Prostate gland (tissue), 2 donors: ENCODE data around the gene CYB561D2. TPM values are rescaled to one million over a fixed set of nuclear protein-coding genes. Genes with fewer than 3 reads are reported as not detected.

Experiments
- DNase-seq: peaks from one replicate; pipeline ENCODE4 v3.0.0-alpha.2; 2019; ENCODE audit warnings: low spot score
- H3K27ac ChIP-seq, 2 donors: fragments of 200-600 bp; sonication (generic); 2 replicates each; pipeline ENCODE4 v1.5.1; 2017 to 2019
- H3K27me3 ChIP-seq: fragments of 200-600 bp; sonication (generic); replicated peaks from 2 replicates; pipeline ENCODE4 v1.5.1; 2019; ENCODE audit not compliant: insufficient read depth
- H3K36me3 ChIP-seq, 2 donors: fragments of 200-600 bp; sonication (generic); 1 replicate in 1 of 2; 2 replicates in 1 of 2; pipeline versions ENCODE4 v1.5.1 to v1.8.1; 2017 to 2019
- H3K4me1 ChIP-seq: fragments of 200-600 bp; sonication (generic); replicated peaks from 2 replicates; pipeline ENCODE4 v1.5.1; 2019
- H3K4me3 ChIP-seq, 2 donors: fragments of 200-600 bp; sonication (generic); 2 replicates each; pipeline ENCODE4 v1.5.1; 2017 to 2019
- H3K9me3 ChIP-seq: fragments of 200-600 bp; sonication (generic); 2 replicates; pipeline ENCODE4 v1.5.1; 2017
- CTCF ChIP-seq, 4 experiments: fragments of 200-600 bp in 2 of 4; fragments of 450-650 bp in 2 of 4; sonication (generic) in 2 of 4; IDR thresholded peaks; 1 replicate in 3 of 4; 2 replicates in 1 of 4; pipeline ENCODE4 v1.5.1; 2016 to 2019; ENCODE audit warnings: antibody characterized with exemption in 4 of 4, mild to moderate bottlenecking in 2 of 4, moderate library complexity in 2 of 4
- POLR2A ChIP-seq: fragments of 450-650 bp; IDR thresholded peaks from one replicate; pipeline ENCODE4 v1.6.1; 2016; ENCODE audit warnings: antibody characterized with exemption, mild to moderate bottlenecking
- POLR2AphosphoS5 ChIP-seq: sonication (generic); formaldehyde crosslinking; IDR thresholded peaks from one replicate; pipeline ENCODE4 v1.6.1; 2017; ENCODE audit warnings: antibody characterized with exemption
- whole genome bisulfite sequencing: methylation state at CpG from one replicate; pipeline ENCODE4 v1.1.5; 2018; 5-methylcytosine and 5-hydroxymethylcytosine counted together
- intact Hi-C: fragments of 100-400 bp; cut with DNase I; formaldehyde crosslinking; loops from one replicate; pipeline ENCODE4 v1.14.2; 2022
- total RNA-seq, 2 donors: library from RNA; depleted of rRNA; stranded (reverse); fragments of >200 nt; gene quantifications; one replicate each; pipeline ENCODE4 v1.1.0, GENCODE V29; 2016

CYB561D2 gene
- total RNA-seq, 2 donors from 2014 or later, result 33.2 to 39.9 TPM

- intact Hi-C loops, result no loop called here
- no peak overlapping the region for H3K4me3 ChIP-seq
- no peak for DNase-seq
- H3K27ac ChIP-seq, result peak overlapping the region; percentile 93 to 95
- no peaks in the 10 kb centered on the region for H3K9me3 ChIP-seq
- no peaks in the 10 kb centered on the region for H3K27me3 ChIP-seq
- 66% methylated on average over 12 of the region's 12 CpGs for WGBS
- H3K4me1 ChIP-seq, result peaks cover 34% of the 10 kb centered on the region
- TF ChIP-seq CTCF (IDR thresholded peaks at IDR 0.05), result no peak
- TF ChIP-seq POLR2AphosphoS5, result no peak
- no peak for TF ChIP-seq POLR2A
- peaks cover 8 to 13% of the 10 kb centered on the region in 2 donors for H3K36me3 ChIP-seq
Observed at GRCh38 chr3:50333744-50334328, 16.8 kb upstream of the CYB561D2 start.

GRCh38 chr3:50334339-50335075 lies 16.2 kb upstream of the CYB561D2 start:
- H3K9me3 ChIP-seq, result no peaks in the 10 kb centered on the region
- intact Hi-C loops, result no loop called here
- peaks cover 8 to 13% of the 10 kb centered on the region in 2 donors for H3K36me3 ChIP-seq
- peaks cover 34% of the 10 kb centered on the region for H3K4me1 ChIP-seq
- WGBS, result 56% methylated on average over 5 of the region's 5 CpGs
- peak overlapping the region; percentile 93 to 95 for H3K27ac ChIP-seq
- TF ChIP-seq POLR2AphosphoS5 (peak; percentile 74), CTCF (IDR thresholded peaks at IDR 0.05) (no peak), POLR2A (no peak)
- DNase-seq, result peak; percentile 77
- no peaks in the 10 kb centered on the region for H3K27me3 ChIP-seq
- H3K4me3 ChIP-seq, result no peak overlapping the region

- Histone ChIP-seq H3K27ac (peak overlapping the region; percentile 93 to 95), H3K36me3 (peaks cover 0 to 3% of the 10 kb centered on the region in 2 donors), H3K9me3 (no peaks in the 10 kb centered on the region), H3K27me3 (no peaks in the 10 kb centered on the region), H3K4me3 (peak overlapping the region; percentile 64 to 78), H3K4me1 (peaks cover 34% of the 10 kb centered on the region)
- intact Hi-C loops, result no loop called here
- no peak for DNase-seq
- TF ChIP-seq POLR2AphosphoS5, result peak; percentile 17
- TF ChIP-seq POLR2A, result no peak
- peak in 2 of 4 experiments; percentile 13 to 14 for TF ChIP-seq CTCF (IDR thresholded peaks at IDR 0.05)
- WGBS, result 0% methylated on average over 20 of the region's 31 CpGs
Observed at GRCh38 chr3:50336452-50337174, 14.0 kb upstream of the CYB561D2 start.

GRCh38 chr3:50337175-50337861 lies 13.3 kb upstream of the CYB561D2 start:
- intact Hi-C loops, result no loop called here
- Histone ChIP-seq H3K36me3 (no peaks in the 10 kb centered on the region), H3K4me3 (peak overlapping the region; percentile 64 to 78), H3K9me3 (no peaks in the 10 kb centered on the region), H3K4me1 (peaks cover 34% of the 10 kb centered on the region), H3K27ac (peak overlapping the region; percentile 93 to 95), H3K27me3 (no peaks in the 10 kb centered on the region)
- DNase-seq, result peak; percentile 99
- TF ChIP-seq POLR2AphosphoS5 (peak; percentile 98), POLR2A (peak; percentile 97), CTCF (IDR thresholded peaks at IDR 0.05) (no peak)
- under 1% methylated on average over 76 of the region's 79 CpGs for WGBS
